ENCODE measurements around the gene TNPO2. TPM values are rescaled to one million over a fixed set of nuclear protein-coding genes. Genes with fewer than 3 reads are reported as not detected.
"Not testable (repeated sequence)": the region's sequence is repeated elsewhere in the genome, so short reads cannot be mapped to it uniquely, and the experiment has no call there.

TNPO2 gene
- total RNA-seq, 1 donor from 2014 or later, result 99.7 TPM

- H3K4me1 Mint-ChIP-seq (ENCODE audit: unreplicated experiment), result peaks cover 22% of the 10 kb centered on the region
- no peak for TF ChIP-seq CTCF (conservative IDR thresholded peaks at IDR 0.05)
- H3K27me3 Mint-ChIP-seq, result no peaks in the 10 kb centered on the region
- no peak for DNase-seq (ENCODE audit: extremely low spot score, unreplicated experiment)
- H3K4me3 Mint-ChIP-seq, result peak overlapping the region; percentile 98
- H3K27ac Mint-ChIP-seq, result peak overlapping the region; percentile 95
- peaks cover 9% of the 10 kb centered on the region for H3K36me3 Mint-ChIP-seq
- no peaks in the 10 kb centered on the region for H3K9me3 Mint-ChIP-seq
Measured at GRCh38 chr19:12720851-12721655, 2.7 kb downstream of the TNPO2 start.

- no peaks in the 10 kb centered on the region for H3K9me3 Mint-ChIP-seq
- H3K36me3 Mint-ChIP-seq, result peaks cover 9% of the 10 kb centered on the region
- no peaks in the 10 kb centered on the region for H3K27me3 Mint-ChIP-seq
Measured at GRCh38 chr19:12720296-12720695, 3.4 kb downstream of the TNPO2 start.

GRCh38 chr19:12715929-12716328 lies 7.8 kb downstream of the TNPO2 start:
- H3K4me1 Mint-ChIP-seq (ENCODE audit: unreplicated experiment), result peaks cover 9% of the 10 kb centered on the region
- H3K9me3 Mint-ChIP-seq, result no peaks in the 10 kb centered on the region
- TF ChIP-seq CTCF (conservative IDR thresholded peaks at IDR 0.05), result no peak
- H3K36me3 Mint-ChIP-seq, result peaks cover 14% of the 10 kb centered on the region
- no peaks in the 10 kb centered on the region for H3K27me3 Mint-ChIP-seq
- H3K27ac Mint-ChIP-seq, result no peak overlapping the region
- no peak overlapping the region for H3K4me3 Mint-ChIP-seq
- DNase-seq (ENCODE audit: extremely low spot score, unreplicated experiment), result no peak

More at GRCh38 chr19:12720296-12720695, 3.4 kb downstream of the TNPO2 start:
- DNase-seq (ENCODE audit: extremely low spot score, unreplicated experiment), result no peak
- Mint-ChIP-seq H3K4me3 (peak overlapping the region; percentile 88), H3K4me1 (ENCODE audit: unreplicated experiment) (peaks cover 22% of the 10 kb centered on the region), H3K27ac (peak overlapping the region; percentile 73)
- no peak for TF ChIP-seq CTCF (conservative IDR thresholded peaks at IDR 0.05)

GRCh38 chr19:12715102-12715501 lies 8.6 kb downstream of the TNPO2 start:
- no peak overlapping the region for H3K27ac Mint-ChIP-seq
- peaks cover 18% of the 10 kb centered on the region for H3K36me3 Mint-ChIP-seq
- no peak for DNase-seq (ENCODE audit: extremely low spot score, unreplicated experiment)
- no peak overlapping the region for H3K4me3 Mint-ChIP-seq
- H3K27me3 Mint-ChIP-seq, result no peaks in the 10 kb centered on the region
- H3K4me1 Mint-ChIP-seq (ENCODE audit: unreplicated experiment), result peaks cover 4% of the 10 kb centered on the region
- no peaks in the 10 kb centered on the region for H3K9me3 Mint-ChIP-seq
- no peak for TF ChIP-seq CTCF (conservative IDR thresholded peaks at IDR 0.05)

- H3K9me3 Mint-ChIP-seq; H3K27ac Mint-ChIP-seq; H3K4me1 Mint-ChIP-seq (ENCODE audit: unreplicated experiment); DNase-seq (ENCODE audit: extremely low spot score, unreplicated experiment); H3K27me3 Mint-ChIP-seq; H3K4me3 Mint-ChIP-seq: not testable (repeated sequence)
- peaks cover 18% of the 10 kb centered on the region for H3K36me3 Mint-ChIP-seq
Measured at GRCh38 chr19:12713304-12713703, 10.4 kb downstream of the TNPO2 start.

- H3K27me3 Mint-ChIP-seq; H3K4me1 Mint-ChIP-seq (ENCODE audit: unreplicated experiment); H3K9me3 Mint-ChIP-seq; H3K27ac Mint-ChIP-seq; H3K4me3 Mint-ChIP-seq; DNase-seq (ENCODE audit: extremely low spot score, unreplicated experiment): not testable (repeated sequence)
- peaks cover 18% of the 10 kb centered on the region for H3K36me3 Mint-ChIP-seq
- peak; percentile 65 for TF ChIP-seq CTCF (conservative IDR thresholded peaks at IDR 0.05)
Measured at GRCh38 chr19:12712077-12712476, 11.7 kb downstream of the TNPO2 start.
